HL-60 (cell line): ENCODE data around the gene RPL27A.

Source experiments
- DNase-seq, 2 experiments: peaks; one replicate each; pipeline ENCODE4 v3.0.0-alpha.2; 2010 to 2020; ENCODE audit warnings: low read depth in 1 of 2, low spot score in 1 of 2
- H3K27ac ChIP-seq: fragments of 250-450 bp; sonication (Bioruptor Pico); replicated peaks from 2 replicates; pipeline ENCODE4 v1.5.1; 2020; ENCODE audit warnings: mild to moderate bottlenecking, moderate library complexity
- H3K27me3 ChIP-seq: fragments of 250-450 bp; sonication (Bioruptor Pico); 2 replicates; pipeline ENCODE4 v1.5.1; 2021; ENCODE audit warnings: mild to moderate bottlenecking, moderate library complexity; ENCODE audit not compliant: insufficient read depth, poor library complexity, severe bottlenecking
- H3K4me3 ChIP-seq: replicated peaks from 2 replicates; pipeline ENCODE4 v1.5.1; 2011; ENCODE audit warnings: mild to moderate bottlenecking, control low read depth, low read length; ENCODE audit not compliant: insufficient read depth
- GABPA ChIP-seq: IDR thresholded peaks from 2 replicates; pipeline ENCODE4 v1.6.1; 2012; ENCODE audit warnings: low read depth
- POLR2AphosphoS5 ChIP-seq: IDR thresholded peaks from 2 replicates; pipeline ENCODE4 v1.6.1; 2012; ENCODE audit warnings: low read depth
- SPI1 ChIP-seq: IDR thresholded peaks from 2 replicates; pipeline ENCODE4 v1.6.1; 2012; ENCODE audit warnings: low read depth, mild to moderate bottlenecking, borderline replicate concordance
- TF ChIP-seq, protein P1 (sequence below): IDR thresholded peaks from 2 replicates; pipeline ENCODE4 v1.6.1; 2012; ENCODE audit warnings: low read depth; ENCODE audit not compliant: insufficient replicate concordance
- TF ChIP-seq, protein P2 (sequence below): IDR thresholded peaks from one replicate; pipeline ENCODE4 v1.5.1; 2011; ENCODE audit warnings: low read length, control low read depth, inconsistent platforms; ENCODE audit not compliant: insufficient read depth

Gene RPL27A

DNA sequence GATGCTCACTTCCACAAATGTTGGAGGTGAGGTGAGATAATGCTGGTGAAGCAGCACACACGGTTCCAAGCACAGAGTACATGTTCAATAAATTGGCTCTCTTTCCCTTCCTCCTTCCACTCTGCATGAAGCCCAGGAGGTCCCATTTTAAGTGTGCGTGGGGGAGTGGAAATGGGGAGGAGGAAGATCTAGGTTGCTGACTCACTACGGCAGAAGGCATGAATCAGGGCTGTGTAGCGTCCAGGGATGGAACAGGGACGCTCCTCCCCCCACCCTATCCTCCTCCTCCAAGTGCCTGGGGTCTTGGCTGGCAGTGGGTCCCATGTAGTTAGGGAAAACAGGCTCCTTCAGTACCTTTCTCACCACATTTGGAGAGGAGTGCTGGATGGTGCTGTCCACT, 44.3 kb upstream of the RPL27A start:
- H3K27ac ChIP-seq = no peak overlapping the region
- H3K4me3 ChIP-seq = no peak overlapping the region
- DNase-seq = no peak
- TF ChIP-seq, protein P1, sequence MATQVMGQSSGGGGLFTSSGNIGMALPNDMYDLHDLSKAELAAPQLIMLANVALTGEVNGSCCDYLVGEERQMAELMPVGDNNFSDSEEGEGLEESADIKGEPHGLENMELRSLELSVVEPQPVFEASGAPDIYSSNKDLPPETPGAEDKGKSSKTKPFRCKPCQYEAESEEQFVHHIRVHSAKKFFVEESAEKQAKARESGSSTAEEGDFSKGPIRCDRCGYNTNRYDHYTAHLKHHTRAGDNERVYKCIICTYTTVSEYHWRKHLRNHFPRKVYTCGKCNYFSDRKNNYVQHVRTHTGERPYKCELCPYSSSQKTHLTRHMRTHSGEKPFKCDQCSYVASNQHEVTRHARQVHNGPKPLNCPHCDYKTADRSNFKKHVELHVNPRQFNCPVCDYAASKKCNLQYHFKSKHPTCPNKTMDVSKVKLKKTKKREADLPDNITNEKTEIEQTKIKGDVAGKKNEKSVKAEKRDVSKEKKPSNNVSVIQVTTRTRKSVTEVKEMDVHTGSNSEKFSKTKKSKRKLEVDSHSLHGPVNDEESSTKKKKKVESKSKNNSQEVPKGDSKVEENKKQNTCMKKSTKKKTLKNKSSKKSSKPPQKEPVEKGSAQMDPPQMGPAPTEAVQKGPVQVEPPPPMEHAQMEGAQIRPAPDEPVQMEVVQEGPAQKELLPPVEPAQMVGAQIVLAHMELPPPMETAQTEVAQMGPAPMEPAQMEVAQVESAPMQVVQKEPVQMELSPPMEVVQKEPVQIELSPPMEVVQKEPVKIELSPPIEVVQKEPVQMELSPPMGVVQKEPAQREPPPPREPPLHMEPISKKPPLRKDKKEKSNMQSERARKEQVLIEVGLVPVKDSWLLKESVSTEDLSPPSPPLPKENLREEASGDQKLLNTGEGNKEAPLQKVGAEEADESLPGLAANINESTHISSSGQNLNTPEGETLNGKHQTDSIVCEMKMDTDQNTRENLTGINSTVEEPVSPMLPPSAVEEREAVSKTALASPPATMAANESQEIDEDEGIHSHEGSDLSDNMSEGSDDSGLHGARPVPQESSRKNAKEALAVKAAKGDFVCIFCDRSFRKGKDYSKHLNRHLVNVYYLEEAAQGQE = no peak
- TF ChIP-seq SPI1 (no peak), POLR2AphosphoS5 (no peak), GABPA (no peak)
- TF ChIP-seq, protein P2, sequence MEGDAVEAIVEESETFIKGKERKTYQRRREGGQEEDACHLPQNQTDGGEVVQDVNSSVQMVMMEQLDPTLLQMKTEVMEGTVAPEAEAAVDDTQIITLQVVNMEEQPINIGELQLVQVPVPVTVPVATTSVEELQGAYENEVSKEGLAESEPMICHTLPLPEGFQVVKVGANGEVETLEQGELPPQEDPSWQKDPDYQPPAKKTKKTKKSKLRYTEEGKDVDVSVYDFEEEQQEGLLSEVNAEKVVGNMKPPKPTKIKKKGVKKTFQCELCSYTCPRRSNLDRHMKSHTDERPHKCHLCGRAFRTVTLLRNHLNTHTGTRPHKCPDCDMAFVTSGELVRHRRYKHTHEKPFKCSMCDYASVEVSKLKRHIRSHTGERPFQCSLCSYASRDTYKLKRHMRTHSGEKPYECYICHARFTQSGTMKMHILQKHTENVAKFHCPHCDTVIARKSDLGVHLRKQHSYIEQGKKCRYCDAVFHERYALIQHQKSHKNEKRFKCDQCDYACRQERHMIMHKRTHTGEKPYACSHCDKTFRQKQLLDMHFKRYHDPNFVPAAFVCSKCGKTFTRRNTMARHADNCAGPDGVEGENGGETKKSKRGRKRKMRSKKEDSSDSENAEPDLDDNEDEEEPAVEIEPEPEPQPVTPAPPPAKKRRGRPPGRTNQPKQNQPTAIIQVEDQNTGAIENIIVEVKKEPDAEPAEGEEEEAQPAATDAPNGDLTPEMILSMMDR = no peak
- no peaks in the 10 kb centered on the region for H3K27me3 ChIP-seq

DNA sequence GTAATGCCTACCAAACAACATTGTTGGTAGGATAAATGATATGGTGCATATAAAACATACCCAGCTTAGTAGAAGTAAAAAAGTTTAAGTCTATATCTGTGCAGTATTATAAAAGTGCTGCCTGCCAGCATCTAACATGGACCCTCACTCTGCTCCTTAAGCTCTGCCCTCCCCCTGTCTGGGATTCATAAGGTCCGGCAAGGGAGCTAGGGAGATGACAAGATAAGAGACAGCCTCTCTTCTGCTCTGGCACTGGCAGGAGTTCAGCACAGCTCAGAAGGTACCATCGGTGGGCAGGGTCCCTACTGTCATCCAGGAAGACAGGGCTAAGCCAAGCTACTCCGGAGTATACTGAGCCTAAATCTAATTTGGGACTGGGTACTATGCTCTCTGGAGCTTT, 42.9 kb upstream of the RPL27A start:
- no peak for DNase-seq
- TF ChIP-seq SPI1 (no peak), POLR2AphosphoS5 (no peak), GABPA (no peak)
- TF ChIP-seq, protein P2 = no peak
- TF ChIP-seq, protein P1 = no peak
- Histone ChIP-seq H3K27ac (no peak overlapping the region), H3K4me3 (no peak overlapping the region), H3K27me3 (no peaks in the 10 kb centered on the region)

DNA sequence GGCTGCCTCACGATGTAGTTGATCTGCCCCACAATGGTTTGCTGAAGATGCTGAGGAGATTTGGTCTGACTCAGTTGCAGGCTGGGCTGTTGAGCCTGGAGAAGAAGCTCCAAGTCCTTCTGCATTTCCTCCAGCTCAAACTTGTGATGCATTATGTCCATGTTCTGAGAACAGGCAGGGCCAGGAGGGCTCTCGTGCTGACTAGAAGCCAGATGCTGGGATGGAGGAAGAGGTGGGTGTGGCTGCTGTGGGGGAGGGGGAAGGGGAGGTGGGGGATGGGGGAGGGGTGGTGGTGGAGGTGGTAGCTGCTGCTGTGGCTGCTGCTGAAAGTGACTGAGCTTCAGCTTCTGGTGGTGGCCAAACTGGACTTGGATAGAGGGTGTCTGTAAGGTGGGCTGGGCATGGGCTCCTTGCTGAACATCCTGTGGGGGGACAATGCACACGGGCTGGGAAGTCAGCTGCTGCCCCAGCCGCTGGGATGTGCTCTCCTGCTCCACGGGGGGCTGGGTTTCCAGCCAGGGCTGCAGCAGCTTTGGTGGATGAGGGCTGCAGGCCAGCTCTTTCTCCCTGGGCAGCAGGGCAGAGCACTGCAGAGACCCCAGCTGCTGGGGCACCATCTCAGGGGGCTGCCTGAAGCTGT, 42.2 kb upstream of the RPL27A start:
- no peak overlapping the region for H3K27ac ChIP-seq
- TF ChIP-seq GABPA = no peak
- TF ChIP-seq, protein P1 = no peak
- TF ChIP-seq, protein P2 = no peak
- no peak for TF ChIP-seq SPI1
- no peak for TF ChIP-seq POLR2AphosphoS5

More for the DNA sequence above, 42.2 kb upstream of the RPL27A start:
- no peak overlapping the region for H3K4me3 ChIP-seq
- no peak for DNase-seq
- H3K27me3 ChIP-seq = no peaks in the 10 kb centered on the region
